GM19463 (cell line): ENCODE measurements around the gene SPG7.

Experiments used
- ATAC-seq: cut with Tn5 transposase; IDR thresholded peaks from one replicate; pipeline ENCODE4 v1.9.1; 2021; ENCODE audit warnings: mild to moderate bottlenecking, moderate library complexity; ENCODE audit not compliant: unreplicated experiment

Gene SPG7

GRCh38 chr16:89595330-89596060 is 87.3 kb downstream of the SPG7 start:
- no peak for ATAC-seq

- no peak for ATAC-seq
Observed at GRCh38 chr16:89596061-89596689, 88.0 kb downstream of the SPG7 start.

DNA sequence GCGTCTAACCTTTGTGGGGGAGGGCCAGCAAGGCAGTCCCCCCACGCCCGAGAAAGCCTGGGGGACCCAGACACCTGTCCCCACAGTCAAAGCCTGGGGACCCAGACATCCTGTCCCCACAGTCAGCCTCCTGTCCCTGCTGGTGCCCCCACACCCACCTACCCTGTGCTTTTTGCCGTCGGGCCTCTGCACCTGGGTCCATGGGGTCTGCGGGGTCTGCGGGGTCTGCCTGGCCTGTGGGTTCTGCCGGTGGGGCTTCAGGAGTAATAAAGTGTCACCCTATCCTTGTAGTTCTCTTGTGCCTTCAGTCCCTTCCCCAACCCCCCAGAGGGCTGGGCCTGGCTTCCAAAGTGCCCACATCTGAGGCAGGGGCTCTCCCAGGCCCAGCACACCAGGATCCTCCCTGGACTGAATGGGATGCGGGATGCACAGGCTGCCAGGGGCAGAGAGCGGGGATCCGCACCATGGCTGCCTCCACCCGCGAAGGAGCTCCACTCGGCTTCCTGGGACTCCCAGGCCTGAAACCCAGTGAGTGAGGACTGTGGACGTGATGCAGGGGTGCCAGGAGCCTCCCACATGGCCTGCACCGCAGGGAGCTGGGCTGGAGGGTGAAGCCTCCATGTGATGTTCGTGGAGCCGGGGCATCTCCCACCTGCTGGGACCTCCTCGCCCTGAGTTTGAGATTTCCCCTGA is 88.9 kb downstream of the SPG7 start:
- no peak for ATAC-seq

DNA sequence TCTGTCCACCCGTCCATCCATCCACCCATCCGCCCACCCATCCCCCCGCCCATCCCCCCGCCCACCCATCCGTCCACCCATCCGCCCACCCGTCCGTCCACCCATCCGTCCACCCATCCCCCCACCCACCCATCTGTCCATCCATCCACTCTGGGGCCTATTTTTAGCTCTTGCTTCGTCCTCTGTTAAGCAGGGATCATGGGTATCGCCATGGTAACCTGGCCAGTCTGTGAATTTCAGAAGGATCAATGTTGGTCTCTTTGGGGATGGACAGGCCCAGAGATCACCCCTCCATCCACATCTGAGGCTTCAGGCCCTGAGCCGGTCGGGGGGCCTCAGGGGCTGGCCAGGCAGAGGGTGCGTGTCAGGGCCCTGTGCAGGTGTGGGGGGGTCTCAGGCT is 90.0 kb downstream of the SPG7 start:
- ATAC-seq = no peak

- no peak for ATAC-seq
Observed at GRCh38 chr16:89599451-89599858, 91.3 kb downstream of the SPG7 start.

- no peak for ATAC-seq
Observed at GRCh38 chr16:89599902-89600301, 91.7 kb downstream of the SPG7 start.

DNA sequence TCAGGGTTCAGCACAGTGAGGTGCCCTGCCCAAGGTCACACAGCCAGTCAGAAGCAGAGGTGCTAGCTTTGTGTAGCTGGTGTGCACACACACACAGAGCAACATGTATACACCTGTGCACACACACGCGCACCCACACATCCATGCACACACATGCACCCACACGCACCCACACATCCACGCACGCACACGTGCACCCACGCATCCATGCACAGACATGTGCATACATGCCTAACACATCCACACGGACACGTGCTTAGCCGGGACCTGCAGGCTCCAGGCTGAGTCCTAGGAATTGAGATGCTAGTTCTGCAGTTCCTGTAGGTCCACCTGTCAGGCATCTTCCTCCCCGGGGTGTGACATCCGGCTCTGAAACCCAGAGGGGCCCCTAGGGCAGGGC is 92.2 kb downstream of the SPG7 start:
- ATAC-seq = no peak

GRCh38 chr16:89600956-89601355 is 92.8 kb downstream of the SPG7 start:
- no peak for ATAC-seq

DNA sequence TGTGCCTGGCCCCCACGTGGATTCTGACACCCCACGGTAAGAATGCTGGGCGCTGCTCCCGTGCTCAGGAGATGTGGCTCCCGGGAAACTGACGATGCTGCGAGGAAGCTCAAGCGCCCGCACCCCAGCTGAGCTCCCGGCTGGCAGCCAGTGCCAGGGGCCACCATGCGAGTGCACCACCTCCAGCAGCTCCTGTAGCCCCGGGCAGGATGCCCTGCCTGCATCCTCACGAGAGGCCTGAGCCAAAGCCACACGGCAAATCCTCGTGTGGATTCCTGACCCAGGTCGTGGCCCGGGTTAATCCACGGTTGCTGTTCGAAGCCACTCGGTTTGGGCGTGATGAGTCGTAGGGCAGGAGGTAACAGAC is 93.7 kb downstream of the SPG7 start:
- no peak for ATAC-seq

- ATAC-seq = no peak
Observed at GRCh38 chr16:89602273-89602951, 94.2 kb downstream of the SPG7 start.

- ATAC-seq = no peak
Observed at GRCh38 chr16:89602952-89603590, 94.9 kb downstream of the SPG7 start.

- no peak for ATAC-seq
Observed at GRCh38 chr16:89604764-89605163, 96.6 kb downstream of the SPG7 start.

- ATAC-seq = no peak
Observed at GRCh38 chr16:89605186-89605970, 97.2 kb downstream of the SPG7 start.

DNA sequence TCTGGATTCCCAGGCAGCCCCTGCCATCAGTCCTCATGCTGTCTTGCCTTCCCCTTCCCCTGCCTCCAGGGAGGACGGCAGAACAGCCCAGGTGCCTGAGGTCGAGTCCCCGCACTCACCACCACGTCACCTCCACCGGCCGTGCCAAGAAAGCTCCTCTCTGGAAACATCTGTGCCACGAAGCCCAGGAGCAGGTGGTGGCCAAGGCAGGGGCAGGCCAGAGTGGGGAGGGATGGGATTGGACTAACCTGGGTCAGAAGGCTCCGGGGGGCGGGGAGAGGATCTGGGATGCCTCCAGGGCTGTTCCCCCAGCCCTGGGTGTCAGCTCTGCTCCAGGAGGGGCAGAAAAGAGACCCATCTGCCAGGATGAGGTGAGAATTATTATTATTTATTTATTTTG is 97.8 kb downstream of the SPG7 start:
- ATAC-seq = no peak
